RPMI7951 (cell line): Measurements from ENCODE around the gene LTO1. TPM values are rescaled to one million over a fixed set of nuclear protein-coding genes. Genes with fewer than 3 reads are reported as not detected.
A peak's percentile ranks its signal among the peaks of the same experiment; 100 is the strongest.

Experiments
- DNase-seq: peaks from one replicate; pipeline ENCODE4 v3.0.0-alpha.2; 2012; ENCODE audit warnings: low read depth
- total RNA-seq: library from RNA; depleted of rRNA; stranded (reverse); fragments of >200 nt; shearing (Covaris generic); gene quantifications from 2 replicates; pipeline ENCODE4 v1.2.3, GENCODE V29; 2014

LTO1 gene
- total RNA-seq, 1 experiment from 2014 or later, result 17.4 TPM

DNA sequence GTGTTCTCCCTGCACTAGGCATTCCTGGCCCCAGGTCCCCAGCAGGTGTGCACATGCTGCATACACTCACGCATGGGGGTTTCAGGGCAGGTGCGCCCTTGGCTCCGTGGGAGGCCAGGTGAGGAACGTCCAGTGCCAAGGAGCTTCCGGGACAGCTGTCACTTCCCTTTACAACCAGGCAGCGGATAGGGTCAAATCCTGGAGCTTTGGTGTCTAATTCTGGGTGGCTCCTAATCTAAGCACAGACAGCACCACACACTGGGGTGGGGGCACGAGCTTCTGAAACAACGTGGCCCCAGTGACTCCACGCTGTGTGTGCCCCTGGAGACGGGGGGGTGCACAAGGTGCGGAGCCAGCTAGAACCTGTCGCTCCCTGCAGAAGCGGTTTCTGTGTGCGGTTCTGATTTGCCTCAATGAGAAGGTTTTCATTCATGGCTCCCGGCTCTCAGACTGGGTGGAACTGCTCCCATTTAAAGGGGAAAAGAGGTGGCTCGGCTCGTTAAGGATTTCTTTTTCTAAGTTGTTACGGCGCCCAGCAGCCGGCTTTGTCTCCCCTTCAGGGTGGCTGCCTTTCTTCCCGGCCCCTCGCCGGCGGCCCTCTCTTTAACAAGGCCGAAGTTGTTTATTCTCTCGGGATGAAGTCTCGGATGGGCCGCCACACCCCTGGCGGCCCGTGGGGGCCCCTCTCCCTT lies 29.2 kb downstream of the LTO1 start:
- no peak for DNase-seq

DNA sequence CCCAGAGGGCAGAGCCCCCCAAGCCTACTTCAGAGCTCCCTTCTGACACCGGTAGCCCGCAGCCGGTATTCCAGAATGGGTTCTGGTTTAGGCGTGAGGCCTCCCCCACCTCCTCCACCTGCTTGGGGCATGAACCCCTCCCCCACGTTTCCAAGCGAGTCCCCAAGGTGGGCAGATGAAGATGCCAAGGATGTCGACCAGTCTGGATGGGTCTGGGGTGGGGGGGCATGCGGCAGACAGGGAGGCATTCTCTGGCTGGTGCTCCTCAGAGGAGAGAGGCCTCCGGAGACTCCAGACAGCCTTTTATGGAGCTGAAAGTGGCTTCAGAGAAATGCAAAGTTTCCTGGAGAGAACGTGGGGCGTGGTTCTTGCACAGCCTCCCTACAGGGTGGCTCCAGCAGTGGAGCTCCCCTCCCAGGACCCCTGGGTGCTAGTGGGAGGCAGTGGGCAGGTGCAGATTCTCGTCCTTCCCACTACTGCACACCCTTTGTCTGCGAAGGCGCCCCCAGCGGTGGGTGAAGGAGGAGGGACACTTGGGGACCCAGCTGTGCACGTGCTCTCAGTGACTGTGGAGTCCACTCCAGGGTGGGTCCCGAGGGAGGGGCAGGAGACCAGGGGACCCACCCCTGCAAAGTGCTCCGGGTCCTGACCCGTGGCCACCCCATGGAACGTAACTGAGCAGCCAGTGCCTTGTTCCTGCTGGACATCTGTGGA lies 30.0 kb downstream of the LTO1 start:
- DNase-seq, result no peak

DNA sequence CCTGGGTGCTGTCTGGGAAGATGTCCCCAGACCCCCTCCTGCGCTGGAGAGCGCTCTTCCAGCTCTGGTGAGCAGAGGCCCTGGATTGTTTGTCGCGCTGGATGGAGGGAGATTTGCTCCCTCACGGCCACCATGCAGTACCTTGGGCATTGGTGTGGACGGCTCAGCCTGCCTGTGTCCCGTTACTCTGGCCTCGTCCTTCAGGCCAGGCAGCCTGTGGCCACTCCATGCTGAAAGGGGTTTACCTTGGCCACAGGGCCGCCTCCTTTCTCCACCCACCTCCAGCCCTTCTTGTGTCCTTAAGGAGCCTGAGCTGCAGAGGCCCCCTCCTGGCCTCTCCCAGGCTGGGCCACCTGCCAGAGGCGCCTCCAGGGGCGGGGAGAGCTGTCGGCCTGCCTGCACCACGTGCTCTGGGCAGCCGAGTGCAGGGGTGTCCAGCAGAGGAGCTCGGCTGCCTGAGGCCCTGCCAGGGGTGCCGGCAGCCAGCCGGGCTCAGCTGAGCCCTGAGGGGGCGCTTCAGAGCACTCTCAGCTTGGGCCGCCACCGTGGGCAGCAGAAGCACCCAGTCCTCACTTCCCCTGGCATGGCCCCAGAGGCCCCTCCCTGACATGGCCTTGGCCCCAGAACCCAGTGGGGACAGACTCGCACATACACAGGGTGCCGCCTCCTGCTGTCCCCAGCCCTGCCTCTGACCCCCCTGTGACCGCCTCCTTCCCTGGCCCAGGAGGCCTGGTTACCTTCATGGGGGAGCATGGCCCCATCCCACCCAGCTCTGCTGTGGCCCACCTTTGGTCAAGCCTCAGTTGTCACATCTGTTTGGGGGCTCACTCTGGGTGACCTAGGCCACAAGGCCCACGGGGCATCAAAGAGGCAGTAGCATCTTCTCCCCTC lies 30.8 kb downstream of the LTO1 start:
- DNase-seq, result peak; percentile 91

DNA sequence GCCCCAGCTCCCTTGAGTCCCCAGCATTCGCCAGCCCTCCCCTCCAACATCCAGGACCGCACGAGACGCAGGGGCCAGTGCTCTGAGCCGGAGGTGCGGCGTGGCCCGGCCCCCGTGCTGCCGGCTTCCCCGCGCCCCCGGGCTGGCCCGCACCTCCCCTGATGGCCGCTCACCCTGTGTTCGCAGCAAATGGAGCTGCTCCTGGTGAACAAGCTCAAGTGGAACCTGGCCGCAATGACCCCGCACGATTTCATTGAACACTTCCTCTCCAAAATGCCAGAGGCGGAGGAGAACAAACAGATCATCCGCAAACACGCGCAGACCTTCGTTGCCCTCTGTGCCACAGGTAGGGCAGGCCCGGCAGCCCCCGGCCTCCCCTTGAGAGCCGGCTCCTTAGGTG lies 31.5 kb downstream of the LTO1 start:
- DNase-seq, result no peak

GRCh38 chr11:69642913-69643632 lies 32.1 kb downstream of the LTO1 start:
- DNase-seq, result peak; percentile 77

DNA sequence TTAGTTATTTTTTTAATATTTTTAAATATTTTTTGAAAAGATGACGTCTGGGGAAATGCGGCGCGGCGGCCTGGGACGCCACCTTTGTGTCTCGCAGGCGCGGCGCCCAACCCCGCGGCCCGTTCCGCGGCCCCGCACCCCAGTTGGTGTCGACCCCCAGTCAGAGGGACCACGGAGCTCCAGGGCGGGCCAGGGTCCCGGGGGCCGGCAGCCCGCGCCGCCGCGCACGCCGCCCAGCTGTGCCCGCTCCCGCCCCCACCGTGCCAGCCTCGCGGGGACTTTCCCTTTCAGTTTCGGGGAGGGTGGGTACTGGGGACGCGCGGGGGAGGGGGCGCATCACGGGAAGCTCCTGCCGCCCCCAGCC lies 32.6 kb downstream of the LTO1 start:
- peak; percentile 33 for DNase-seq

DNA sequence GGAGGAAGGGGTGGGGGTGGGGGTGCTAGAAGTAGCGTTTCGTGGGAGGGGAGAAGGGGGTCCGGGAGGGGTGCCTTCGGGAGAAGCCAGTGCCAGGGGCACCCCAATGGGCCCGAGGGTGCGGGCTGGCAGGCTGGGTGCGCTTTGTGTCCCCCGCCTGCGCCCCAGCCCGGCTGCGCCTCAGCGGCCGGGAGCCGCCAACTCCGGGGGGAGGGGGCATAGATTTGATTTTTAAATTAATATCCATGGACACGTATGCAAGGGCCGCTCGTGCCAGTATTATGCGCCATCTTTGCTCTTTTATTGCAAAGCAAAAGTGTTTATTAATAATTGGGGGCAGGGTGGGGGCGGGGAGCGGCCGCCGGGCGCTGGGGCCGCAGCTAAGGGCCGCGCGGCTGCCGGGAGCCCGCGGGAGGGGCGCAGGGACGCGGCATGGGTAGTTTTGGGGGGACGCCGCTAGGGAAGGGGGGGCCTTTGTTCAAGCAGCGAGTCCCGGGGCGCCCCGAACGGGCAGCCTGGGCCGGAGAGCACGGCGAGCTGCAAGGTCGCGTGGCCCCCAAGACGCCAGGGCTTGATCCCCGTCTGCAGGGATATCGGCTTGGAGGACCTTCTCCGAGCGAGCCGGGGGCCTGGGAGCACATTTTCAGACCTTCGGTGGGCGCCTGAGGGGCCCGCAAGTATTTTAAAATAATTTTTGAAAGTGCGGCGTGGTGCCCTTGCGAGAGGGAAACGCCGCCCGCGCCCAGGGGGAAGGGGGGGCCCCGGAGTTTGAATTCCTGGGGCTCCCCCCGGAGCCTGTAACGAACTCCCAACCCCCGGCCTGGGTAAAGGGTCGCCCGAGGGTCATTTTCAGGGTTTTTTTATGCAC lies 33.2 kb downstream of the LTO1 start:
- no peak for DNase-seq

DNA sequence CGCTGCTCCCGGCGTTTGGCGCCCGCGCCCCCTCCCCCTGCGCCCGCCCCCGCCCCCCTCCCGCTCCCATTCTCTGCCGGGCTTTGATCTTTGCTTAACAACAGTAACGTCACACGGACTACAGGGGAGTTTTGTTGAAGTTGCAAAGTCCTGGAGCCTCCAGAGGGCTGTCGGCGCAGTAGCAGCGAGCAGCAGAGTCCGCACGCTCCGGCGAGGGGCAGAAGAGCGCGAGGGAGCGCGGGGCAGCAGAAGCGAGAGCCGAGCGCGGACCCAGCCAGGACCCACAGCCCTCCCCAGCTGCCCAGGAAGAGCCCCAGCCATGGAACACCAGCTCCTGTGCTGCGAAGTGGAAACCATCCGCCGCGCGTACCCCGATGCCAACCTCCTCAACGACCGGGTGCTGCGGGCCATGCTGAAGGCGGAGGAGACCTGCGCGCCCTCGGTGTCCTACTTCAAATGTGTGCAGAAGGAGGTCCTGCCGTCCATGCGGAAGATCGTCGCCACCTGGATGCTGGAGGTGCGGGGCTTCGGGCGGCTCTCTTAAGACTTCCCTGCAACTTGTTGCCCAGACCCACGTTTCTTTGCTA lies 34.1 kb downstream of the LTO1 start, which contains the start of gene CCND1:
TSS of gene CCND1 (plus strand) at position 162 of the 587 bp plus-strand sequence. CDS start at position 320, 158 bp downstream.
- peak; percentile 94 for DNase-seq

DNA sequence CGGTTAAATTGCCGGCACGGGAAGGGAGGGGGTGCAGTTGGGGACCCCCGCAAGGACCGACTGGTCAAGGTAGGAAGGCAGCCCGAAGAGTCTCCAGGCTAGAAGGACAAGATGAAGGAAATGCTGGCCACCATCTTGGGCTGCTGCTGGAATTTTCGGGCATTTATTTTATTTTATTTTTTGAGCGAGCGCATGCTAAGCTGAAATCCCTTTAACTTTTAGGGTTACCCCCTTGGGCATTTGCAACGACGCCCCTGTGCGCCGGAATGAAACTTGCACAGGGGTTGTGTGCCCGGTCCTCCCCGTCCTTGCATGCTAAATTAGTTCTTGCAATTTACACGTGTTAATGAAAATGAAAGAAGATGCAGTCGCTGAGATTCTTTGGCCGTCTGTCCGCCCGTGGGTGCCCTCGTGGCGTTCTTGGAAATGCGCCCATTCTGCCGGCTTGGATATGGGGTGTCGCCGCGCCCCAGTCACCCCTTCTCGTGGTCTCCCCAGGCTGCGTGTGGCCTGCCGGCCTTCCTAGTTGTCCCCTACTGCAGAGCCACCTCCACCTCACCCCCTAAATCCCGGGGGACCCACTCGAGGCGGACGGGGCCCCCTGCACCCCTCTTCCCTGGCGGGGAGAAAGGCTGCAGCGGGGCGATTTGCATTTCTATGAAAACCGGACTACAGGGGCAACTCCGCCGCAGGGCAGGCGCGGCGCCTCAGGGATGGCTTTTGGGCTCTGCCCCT lies 34.7 kb downstream of the LTO1 start:
- DNase-seq, result peak; percentile 58

- no peak for DNase-seq
Measured at GRCh38 chr11:69639831-69640230, 35.3 kb downstream of the LTO1 start.

DNA sequence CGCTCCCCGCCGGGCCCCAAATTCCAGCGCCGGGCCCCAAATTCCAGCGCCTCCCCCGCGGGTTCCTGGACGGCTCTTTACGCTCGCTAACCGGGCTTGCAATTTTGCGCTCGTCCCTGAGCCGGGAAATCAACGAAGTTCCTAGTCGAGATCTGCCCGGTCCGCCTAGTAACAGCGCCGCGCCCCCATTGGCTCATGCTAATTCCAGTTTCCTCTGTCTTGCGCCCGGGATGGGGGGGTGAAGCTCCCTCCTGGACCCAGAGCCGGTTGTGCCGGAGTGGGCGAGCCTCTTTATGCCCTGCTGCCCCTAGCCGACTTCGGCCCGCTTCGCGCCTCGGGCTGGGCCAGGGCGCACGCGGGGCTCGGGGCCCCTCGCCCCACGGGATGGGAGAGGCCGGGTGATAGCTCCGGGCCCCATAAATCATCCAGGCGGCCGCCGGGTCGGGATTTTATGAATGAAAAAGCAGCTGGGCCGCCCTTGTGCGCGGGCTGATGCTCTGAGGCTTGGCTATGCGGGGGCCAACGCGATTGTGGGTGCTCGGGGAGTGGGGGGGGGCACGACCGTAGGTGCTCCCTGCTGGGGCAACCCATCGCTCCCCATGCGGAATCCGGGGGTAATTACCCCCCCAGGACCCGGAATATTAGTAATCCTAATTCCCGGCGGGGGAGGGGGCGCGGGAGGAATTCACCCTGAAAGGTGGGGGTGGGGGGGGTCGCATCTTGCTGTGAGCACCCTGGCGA lies 36.0 kb downstream of the LTO1 start:
- DNase-seq, result peak; percentile 97

DNA sequence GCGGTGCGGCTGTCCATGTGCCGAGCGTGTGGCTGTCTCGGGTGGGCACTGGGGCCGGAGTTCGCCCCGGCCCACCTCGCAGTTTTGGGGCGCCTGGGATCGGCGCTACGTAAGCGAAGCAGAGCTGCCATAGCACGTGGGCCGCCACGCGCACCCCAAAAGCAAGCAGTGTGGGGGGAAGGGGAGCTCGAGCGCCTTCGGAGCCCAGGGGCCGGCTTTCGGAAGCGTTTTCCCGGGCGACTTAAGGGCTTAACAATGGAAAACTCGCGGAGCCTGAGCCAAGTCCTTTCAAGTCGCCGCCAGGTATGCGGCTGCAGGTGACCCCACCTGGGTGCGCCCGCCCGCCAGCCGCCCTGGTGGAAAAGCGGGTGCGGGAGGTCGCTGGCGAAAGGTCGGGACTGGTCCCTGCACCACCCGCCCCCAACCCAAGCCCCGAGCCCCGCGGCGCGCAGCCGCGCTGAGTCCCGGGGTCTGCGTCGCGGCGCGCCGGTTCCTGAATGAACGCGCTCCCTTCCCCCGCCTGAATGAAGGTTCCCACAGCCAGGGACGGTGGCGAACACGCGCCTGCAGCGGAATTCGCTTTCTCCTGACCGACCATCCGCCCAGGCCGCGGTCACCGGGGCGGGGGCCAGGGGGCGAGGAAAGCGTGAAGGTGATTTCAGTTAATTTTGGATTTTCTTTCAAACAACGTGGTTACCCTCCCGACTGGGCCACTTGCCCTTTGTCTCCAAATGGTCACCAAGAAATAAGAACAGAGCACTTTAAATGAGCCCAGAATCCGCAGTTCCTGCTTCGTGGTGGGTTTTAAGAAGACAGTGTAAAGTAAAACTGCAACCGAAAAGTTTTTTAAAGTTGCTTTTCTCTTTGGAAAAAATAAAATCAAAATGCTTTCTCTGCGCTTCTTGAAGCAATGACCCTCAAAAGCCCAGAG lies 36.9 kb downstream of the LTO1 start:
- peak; percentile 76 for DNase-seq

DNA sequence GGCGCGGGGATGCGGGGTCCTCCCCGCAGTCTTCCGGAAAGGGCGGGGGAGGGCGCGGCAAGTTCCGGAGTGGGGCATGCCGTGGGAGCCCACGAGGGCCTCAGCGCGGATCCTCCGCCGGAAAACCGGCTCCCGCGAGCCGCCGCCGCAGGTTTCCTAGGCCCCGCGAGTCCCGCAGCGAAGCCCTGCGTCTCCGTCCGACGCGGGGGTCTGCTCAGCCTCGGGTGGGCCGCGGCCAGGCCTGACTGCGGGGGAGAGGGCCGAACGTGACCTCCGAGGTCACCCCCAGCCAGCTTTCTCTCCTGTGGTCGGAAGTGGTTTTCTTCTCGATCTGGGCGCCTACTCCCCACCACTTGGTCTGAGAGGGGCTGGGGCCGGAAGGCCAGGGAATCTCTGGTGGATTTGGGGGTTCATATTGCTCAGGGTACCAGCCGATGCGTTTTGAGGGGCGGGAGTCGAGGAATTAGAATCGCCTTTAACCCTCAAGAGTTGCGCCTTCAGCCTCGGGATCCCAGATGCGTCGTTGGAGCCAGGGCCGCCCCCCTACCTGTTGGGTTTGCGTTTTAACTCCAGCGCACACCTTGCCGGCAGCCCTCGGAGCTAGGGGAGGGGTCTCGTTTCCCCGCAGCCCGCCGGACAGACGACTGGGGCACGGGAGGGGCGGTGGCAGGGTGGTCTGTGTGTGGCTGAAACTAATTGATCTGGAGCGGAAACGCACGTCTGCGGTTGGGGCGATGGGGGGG lies 37.8 kb downstream of the LTO1 start:
- DNase-seq, result no peak

DNA sequence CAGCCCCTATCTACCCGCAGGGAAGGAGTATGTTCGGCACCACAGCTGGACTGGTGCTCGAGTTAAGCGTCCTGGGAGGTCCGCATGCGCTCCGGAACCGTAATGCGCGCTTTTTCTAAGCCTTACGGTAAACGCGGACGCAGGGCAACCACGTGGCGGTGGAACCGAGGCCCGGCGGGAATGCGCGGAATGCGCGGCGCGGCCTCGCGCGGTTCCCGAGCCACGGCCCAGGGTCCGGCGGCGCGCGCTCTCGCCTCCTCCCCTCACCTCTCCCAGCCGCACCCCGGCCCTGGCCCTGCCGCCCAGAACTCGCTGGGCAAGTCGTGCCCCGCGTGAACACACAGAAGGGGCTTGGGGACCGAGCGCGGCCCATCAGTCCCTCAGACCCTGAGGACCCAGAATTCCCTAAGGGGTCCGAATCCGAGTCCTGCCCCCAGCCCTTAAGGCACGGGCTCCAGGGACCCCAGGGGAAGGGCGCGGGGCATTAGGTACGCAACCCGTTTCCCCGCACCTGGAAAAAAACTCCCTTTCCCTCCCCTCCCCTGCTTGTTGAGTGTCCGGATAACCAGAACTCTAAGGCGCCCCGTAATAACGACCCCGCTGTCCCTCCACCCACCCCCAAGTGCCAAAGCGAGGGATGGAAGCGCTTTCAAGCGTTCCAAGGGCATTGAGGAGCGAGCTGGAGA lies 38.5 kb downstream of the LTO1 start:
- DNase-seq, result peak; percentile 91

DNA sequence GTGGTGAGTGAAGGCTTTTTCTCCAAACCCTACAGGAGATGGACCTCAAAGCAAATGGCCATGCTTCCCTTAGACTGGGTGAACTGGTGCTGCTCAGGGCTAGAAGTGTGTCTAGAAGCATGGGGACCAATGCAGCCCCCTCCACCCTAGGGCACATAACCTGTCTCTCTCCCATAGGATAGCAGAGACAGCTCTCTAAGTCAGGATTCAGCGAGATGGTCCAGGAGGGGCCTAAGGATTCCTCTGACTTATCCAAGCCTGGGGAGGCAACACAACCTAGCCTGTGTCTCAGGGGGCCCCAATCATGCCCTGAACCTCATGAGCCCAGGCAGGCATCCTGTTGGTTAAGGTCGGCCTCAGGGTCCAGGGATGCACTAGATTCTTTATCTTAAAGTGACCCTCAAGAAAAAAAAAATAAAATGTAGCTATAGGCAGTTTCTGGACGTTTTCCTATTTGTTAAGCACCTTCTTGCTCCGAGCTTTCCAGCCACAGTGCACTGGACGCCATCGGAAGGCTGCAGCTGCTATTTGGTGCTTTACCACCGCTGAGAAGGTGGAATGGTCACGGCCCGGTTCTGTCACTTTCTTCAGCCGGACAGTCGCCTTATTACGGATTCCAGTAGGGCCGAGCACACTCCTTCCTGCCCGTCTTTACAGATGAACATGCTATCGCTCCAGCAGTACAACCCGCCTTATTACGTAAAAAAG lies 39.2 kb downstream of the LTO1 start:
- no peak for DNase-seq

DNA sequence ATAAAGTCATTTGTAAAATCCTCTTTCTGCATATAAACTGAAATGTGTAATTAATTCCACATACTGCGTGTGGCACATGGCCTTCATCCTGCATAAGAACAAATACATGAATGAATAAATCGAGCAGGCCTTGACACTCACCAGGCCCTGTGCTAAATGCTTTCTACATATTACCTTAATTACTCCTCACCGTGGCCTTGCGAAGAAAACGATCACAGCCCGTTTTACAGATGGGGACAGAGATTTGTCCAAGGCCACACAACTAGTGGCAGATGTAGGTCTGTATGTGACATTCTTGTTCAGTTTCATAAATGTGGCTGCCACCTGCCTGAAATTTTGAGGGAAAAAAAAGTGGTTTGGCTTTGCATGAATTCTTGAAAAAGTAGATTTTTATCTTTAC lies 40.0 kb downstream of the LTO1 start:
- no peak for DNase-seq
